GM11168 (cell line): ENCODE results near the gene CD44.

ENCODE experiments used
- in situ Hi-C: fragments of 300-500 bp; cut with MboI; formaldehyde crosslinking; loops from one replicate; pipeline ENCODE4 v1.12.0; 2022; ENCODE audit warnings: low sequenced_read_pairs; ENCODE audit not compliant: unreplicated experiment

Gene CD44

GRCh38 chr11:35170503-35170902 is 31.5 kb downstream of the CD44 start:
- in situ Hi-C loops: no loop called here

- in situ Hi-C loops: no loop called here
Measured at GRCh38 chr11:35171226-35171625, 32.3 kb downstream of the CD44 start.

GRCh38 chr11:35173011-35173511 is 34.1 kb downstream of the CD44 start:
- in situ Hi-C loops: no loop called here

- in situ Hi-C loops: no loop called here
Measured at GRCh38 chr11:35173616-35174566, 34.9 kb downstream of the CD44 start.

GRCh38 chr11:35174666-35175065 is 35.7 kb downstream of the CD44 start:
- in situ Hi-C loops: no loop called here

GRCh38 chr11:35177370-35177769 is 38.4 kb downstream of the CD44 start:
- in situ Hi-C loops: no loop called here

- in situ Hi-C loops: no loop called here
Measured at GRCh38 chr11:35178067-35178805, 39.3 kb downstream of the CD44 start.

GRCh38 chr11:35178873-35179272 is 39.9 kb downstream of the CD44 start:
- in situ Hi-C loops: no loop called here

GRCh38 chr11:35179466-35180135 is 40.6 kb downstream of the CD44 start:
- in situ Hi-C loops: no loop called here

- in situ Hi-C loops: no loop called here
Measured at GRCh38 chr11:35180317-35181233, 41.6 kb downstream of the CD44 start.

GRCh38 chr11:35182317-35182939 is 43.5 kb downstream of the CD44 start:
- in situ Hi-C loops: no loop called here

GRCh38 chr11:35183326-35183925 is 44.5 kb downstream of the CD44 start:
- in situ Hi-C loops: no loop called here

- in situ Hi-C loops: no loop called here
Measured at GRCh38 chr11:35185696-35186095, 46.7 kb downstream of the CD44 start.

GRCh38 chr11:35187996-35188395 is 49.0 kb downstream of the CD44 start:
- in situ Hi-C loops: no loop called here

- in situ Hi-C loops: no loop called here
Measured at GRCh38 chr11:35190804-35191348, 51.9 kb downstream of the CD44 start.

- in situ Hi-C loops: no loop called here
Measured at GRCh38 chr11:35192347-35192746, 53.4 kb downstream of the CD44 start.

- in situ Hi-C loops: no loop called here
Measured at GRCh38 chr11:35193767-35194166, 54.8 kb downstream of the CD44 start.

GRCh38 chr11:35197292-35197691 is 58.3 kb downstream of the CD44 start:
- in situ Hi-C loops: no loop called here
